HepG2 (cell line): Measurements from ENCODE around the gene ZNF48. TPM values are rescaled to one million over a fixed set of nuclear protein-coding genes. Genes with fewer than 3 reads are reported as not detected.
A peak's percentile ranks its signal among the peaks of the same experiment; 100 is the strongest.

Source experiments
- CEBPG ChIP-seq: IDR thresholded peaks from 2 replicates; pipeline ENCODE4 v1.6.1; 2016
- ERF ChIP-seq: IDR thresholded peaks from 2 replicates; pipeline ENCODE4 v1.6.1; 2018; ENCODE audit warnings: missing biosample characterization, missing genetic modification reagents
- FOXP1 ChIP-seq, 2 experiments: fragments of 450-650 bp in 1 of 2; IDR thresholded peaks; 2 replicates each; pipeline ENCODE4 v1.6.1; 2017 to 2018; ENCODE audit warnings: antibody characterized with exemption in 1 of 2
- HMG20A ChIP-seq: IDR thresholded peaks from 2 replicates; pipeline ENCODE4 v1.6.1; 2016; ENCODE audit warnings: borderline replicate concordance
- HMGXB3 ChIP-seq: sonication (generic); formaldehyde crosslinking; IDR thresholded peaks from 2 replicates; pipeline ENCODE4 v1.4.0; 2020; ENCODE audit warnings: missing genetic modification reagents, borderline replicate concordance
- HNF1A ChIP-seq, 2 experiments: sonication (generic) in 1 of 2; formaldehyde crosslinking in 1 of 2; IDR thresholded peaks; 2 replicates each; pipeline versions ENCODE4 v1.4.0 to v1.6.1; 2016 to 2020; ENCODE audit warnings: borderline replicate concordance in 1 of 2, low read depth in 1 of 2, mild to moderate bottlenecking in 1 of 2, missing genetic modification reagents in 1 of 2
- HNRNPL ChIP-seq: fragments of 200-400 bp; formaldehyde crosslinking; IDR thresholded peaks from 2 replicates; pipeline ENCODE4 v1.6.1; 2017; ENCODE audit warnings: mild to moderate bottlenecking, low read depth, low read length
- MAFG ChIP-seq: sonication (generic); formaldehyde crosslinking; IDR thresholded peaks from 2 replicates; pipeline ENCODE4 v1.5.1; 2020; ENCODE audit warnings: mild to moderate bottlenecking, missing genetic modification reagents
- NFKB2 ChIP-seq: sonication (generic); formaldehyde crosslinking; IDR thresholded peaks from 2 replicates; pipeline ENCODE4 v1.4.0; 2020; ENCODE audit warnings: missing genetic modification reagents, borderline replicate concordance
- PRDM4 ChIP-seq: sonication (generic); formaldehyde crosslinking; IDR thresholded peaks from 2 replicates; pipeline ENCODE4 v1.9.0; 2021; ENCODE audit warnings: missing genetic modification reagents, borderline replicate concordance
- SMAD3 ChIP-seq: sonication (generic); formaldehyde crosslinking; IDR thresholded peaks from 2 replicates; pipeline ENCODE4 v1.4.0; 2020; ENCODE audit warnings: missing genetic modification reagents
- TOPORS ChIP-seq: sonication (generic); formaldehyde crosslinking; IDR thresholded peaks from 2 replicates; pipeline ENCODE4 v1.8.0; 2023; ENCODE audit warnings: mild to moderate bottlenecking, missing genetic modification reagents
- ZNF18 ChIP-seq: sonication (generic); formaldehyde crosslinking; IDR thresholded peaks from 2 replicates; pipeline ENCODE4 v1.8.0; 2022; ENCODE audit warnings: mild to moderate bottlenecking, missing genetic modification reagents; ENCODE audit not compliant: insufficient replicate concordance
- ZNF784 ChIP-seq: sonication (generic); formaldehyde crosslinking; IDR thresholded peaks from 2 replicates; pipeline ENCODE4 v1.5.1; 2020; ENCODE audit warnings: missing genetic modification reagents, mild to moderate bottlenecking, borderline replicate concordance
- polyA plus RNA-seq, 8 experiments: library from polyadenylated mRNA; depleted of rRNA in 3 of 8; stranded (reverse) in 7 of 8; unstranded in 1 of 8; fragments of >200 nt; fragmentation: Illumina TruSeq in 4 of 8; extraction: Trizol in 4 of 8; gene quantifications; 2 replicates each; pipeline versions ENCODE4 v1.2.1 to v1.2.3, GENCODE V29; 2011 to 2016; ENCODE audit warnings: low read depth in 4 of 8, missing spikeins in 1 of 8, mixed read lengths in 1 of 8; ENCODE audit not compliant: insufficient read depth in 1 of 8
- total RNA-seq, 5 experiments: library from RNA; depleted of rRNA; stranded (reverse); fragments of >200 nt; fragmentation: Illumina TruSeq; extraction: Trizol; gene quantifications; 2 replicates each; pipeline ENCODE4 v1.2.3, GENCODE V29; 2016; ENCODE audit warnings: low read depth in 1 of 5

ZNF48 gene
- total and polyA plus RNA-seq, 2 of the 13 experiments (the other 11 are each of a cell fraction or from before 2014, with no cell fraction given): 9.9 to 12.3 TPM

- TF ChIP-seq PRDM4 (no peak), NFKB2 (CRISPR knock-in tag) (no peak), MAFG (CRISPR knock-in tag) (no peak), ZNF784 (CRISPR knock-in tag) (no peak), CEBPG (CRISPR knock-in tag) (no peak), TOPORS (CRISPR knock-in tag) (no peak), HMGXB3 (peak; percentile 66; the same call in 1 of the 2 replicates), SMAD3 (CRISPR knock-in tag) (no peak), HMG20A (no peak), HNRNPL (0 out of 2 replicates have a peak, but pooled peaks have one; percentile 47), ZNF18 (CRISPR knock-in tag) (no peak), HNF1A (IDR thresholded peaks at IDR 0.05; ENCODE audit: low read depth) (peak; percentile 31; the same call in 1 of the 2 replicates), HNF1A (CRISPR knock-in tag; IDR thresholded peaks at IDR 0.05; ENCODE audit: borderline replicate concordance) (no peak), FOXP1 (IDR thresholded peaks at IDR 0.05) (no peak), FOXP1 (CRISPR knock-in tag; IDR thresholded peaks at IDR 0.05) (no peak), ERF (CRISPR knock-in tag) (peak; percentile 63)
These were observed 24.6 kb upstream of the ZNF48 start, which contains the start of gene TBC1D10B (continued) for GRCh38 chr16:30370456-30371247.
